Gastrocnemius medialis (tissue), 4 donors: ENCODE results near the gene AFF3.

Experiments used
- CTCF ChIP-seq, 5 experiments: fragments of 450-650 bp in 3 of 5; fragments of 200-600 bp in 2 of 5; sonication (generic) in 2 of 5; IDR thresholded peaks in 4 of 5; conservative IDR thresholded peaks in 1 of 5; 1 replicate in 4 of 5; 2 replicates in 1 of 5; pipeline ENCODE4 v1.5.1; 2016 to 2019; ENCODE audit warnings: antibody characterized with exemption in 5 of 5, mild to moderate bottlenecking in 3 of 5, moderate library complexity in 3 of 5
- POLR2A ChIP-seq, 2 donors: fragments of 450-650 bp; IDR thresholded peaks; one replicate each; pipeline ENCODE4 v1.6.1; 2017; ENCODE audit warnings: antibody characterized with exemption in 2 of 2, mild to moderate bottlenecking in 2 of 2, moderate library complexity in 2 of 2

GRCh38 chr2:99775585-99775984 is 366.8 kb downstream of the AFF3 start:
- TF ChIP-seq CTCF (IDR thresholded peaks at IDR 0.05 in 4 of 5, conservative IDR thresholded peaks at IDR 0.05 in 1 of 5) (no peak), POLR2A (IDR thresholded peaks at IDR 0.05) (no peak)
